Non-pigmented ciliary epithelial cell (primary cell): ENCODE measurements around the gene TBC1D1.

Experiments
- DNase-seq: peaks from one replicate; pipeline ENCODE4 v3.0.0-alpha.2; 2010; ENCODE audit warnings: low read depth

TBC1D1 gene

GRCh38 chr4:37928426-37929416 lies 37.8 kb downstream of the TBC1D1 start:
- no peak for DNase-seq

DNA sequence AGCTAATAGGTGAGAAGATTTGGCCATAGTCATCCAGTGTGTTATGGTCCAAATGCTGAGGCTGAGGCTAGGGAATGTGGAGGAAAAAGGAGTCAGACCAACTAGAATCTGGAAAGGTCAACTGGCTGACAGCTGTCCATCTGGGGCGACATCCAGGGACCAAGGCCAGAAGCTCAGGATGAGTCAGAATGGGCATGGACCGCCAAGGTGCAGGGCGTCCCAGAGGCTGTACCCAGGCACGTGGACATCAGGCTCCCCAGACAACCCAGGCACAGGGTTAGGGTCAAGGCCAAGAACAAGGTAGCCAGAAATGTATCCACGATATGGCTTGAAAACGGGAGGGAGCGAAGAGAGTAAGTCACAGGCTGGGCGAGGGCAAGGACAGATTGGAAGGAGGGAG lies 43.2 kb downstream of the TBC1D1 start:
- DNase-seq = no peak

DNA sequence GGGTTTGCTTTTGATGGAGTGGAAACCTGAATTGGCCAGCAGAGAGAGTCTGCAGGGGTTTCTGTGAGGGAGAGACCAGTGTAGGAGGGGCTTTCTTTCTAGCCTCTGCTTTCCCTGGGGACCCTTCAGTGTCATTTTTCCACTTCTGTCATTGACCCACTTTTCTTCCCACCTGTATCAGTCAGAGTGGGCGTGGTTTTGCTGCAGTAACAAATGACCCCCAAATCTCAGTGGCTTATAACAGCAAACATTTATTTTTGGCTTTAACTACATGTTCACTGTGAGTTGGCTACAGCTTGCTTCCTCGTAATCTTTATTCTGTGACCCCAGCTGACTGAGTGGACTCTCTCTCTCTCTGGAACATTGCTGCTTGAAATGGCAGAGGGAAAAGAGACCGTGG lies 43.7 kb downstream of the TBC1D1 start:
- DNase-seq = no peak

DNA sequence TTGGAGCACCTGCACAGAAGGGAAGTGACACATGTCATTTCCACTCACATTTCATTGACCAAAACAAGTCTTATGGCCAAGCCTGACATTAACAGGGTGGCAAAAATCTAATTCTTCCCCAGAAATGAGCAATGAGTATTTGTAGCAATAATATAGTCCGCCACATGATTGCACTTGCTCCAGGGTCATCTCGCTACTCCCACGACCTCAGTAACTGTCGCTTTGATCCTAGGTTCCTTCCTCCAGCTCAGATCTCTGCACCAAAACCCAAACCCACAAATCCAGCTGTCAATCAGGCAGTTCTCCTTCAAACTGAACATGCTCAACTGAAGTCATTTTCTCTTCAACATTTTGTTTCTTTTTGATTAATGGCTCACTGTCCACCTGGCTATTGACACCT lies 44.1 kb downstream of the TBC1D1 start:
- DNase-seq = no peak

DNA sequence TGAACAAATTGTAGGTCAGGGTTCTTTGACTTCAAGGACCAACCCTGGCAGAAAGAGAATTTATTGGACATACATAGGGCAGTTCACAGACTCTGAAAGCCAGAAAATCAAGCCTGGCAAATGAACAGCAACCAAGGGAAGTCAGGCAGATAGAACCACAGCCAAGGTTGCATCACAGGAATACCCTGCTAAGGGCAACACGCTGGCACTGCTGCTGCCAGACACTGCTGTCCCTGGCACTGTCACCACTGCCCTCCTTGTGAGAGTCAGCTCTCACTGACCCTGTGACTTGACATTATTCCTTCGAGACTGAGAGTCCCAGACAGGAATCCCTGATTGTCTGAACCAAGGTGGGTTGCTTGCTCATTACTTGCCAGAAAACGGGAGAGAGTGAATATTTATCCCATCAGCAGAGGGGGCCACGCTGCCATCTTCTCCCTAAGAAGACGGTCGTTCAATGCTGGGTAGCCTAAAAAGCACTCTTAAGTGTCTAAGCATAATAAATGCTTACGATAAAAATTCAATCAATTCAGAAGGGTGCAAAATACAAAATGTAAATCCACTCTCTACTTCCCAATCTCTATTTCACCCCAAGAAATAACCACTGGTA lies 46.1 kb downstream of the TBC1D1 start:
- DNase-seq = no peak

- DNase-seq = no peak
These were observed 47.3 kb downstream of the TBC1D1 start for GRCh38 chr4:37938208-37938607.

GRCh38 chr4:37946503-37947179 lies 55.8 kb downstream of the TBC1D1 start:
- no peak for DNase-seq

GRCh38 chr4:37948542-37948941 lies 57.7 kb downstream of the TBC1D1 start:
- no peak for DNase-seq

GRCh38 chr4:37949636-37950426 lies 58.9 kb downstream of the TBC1D1 start:
- no peak for DNase-seq

DNA sequence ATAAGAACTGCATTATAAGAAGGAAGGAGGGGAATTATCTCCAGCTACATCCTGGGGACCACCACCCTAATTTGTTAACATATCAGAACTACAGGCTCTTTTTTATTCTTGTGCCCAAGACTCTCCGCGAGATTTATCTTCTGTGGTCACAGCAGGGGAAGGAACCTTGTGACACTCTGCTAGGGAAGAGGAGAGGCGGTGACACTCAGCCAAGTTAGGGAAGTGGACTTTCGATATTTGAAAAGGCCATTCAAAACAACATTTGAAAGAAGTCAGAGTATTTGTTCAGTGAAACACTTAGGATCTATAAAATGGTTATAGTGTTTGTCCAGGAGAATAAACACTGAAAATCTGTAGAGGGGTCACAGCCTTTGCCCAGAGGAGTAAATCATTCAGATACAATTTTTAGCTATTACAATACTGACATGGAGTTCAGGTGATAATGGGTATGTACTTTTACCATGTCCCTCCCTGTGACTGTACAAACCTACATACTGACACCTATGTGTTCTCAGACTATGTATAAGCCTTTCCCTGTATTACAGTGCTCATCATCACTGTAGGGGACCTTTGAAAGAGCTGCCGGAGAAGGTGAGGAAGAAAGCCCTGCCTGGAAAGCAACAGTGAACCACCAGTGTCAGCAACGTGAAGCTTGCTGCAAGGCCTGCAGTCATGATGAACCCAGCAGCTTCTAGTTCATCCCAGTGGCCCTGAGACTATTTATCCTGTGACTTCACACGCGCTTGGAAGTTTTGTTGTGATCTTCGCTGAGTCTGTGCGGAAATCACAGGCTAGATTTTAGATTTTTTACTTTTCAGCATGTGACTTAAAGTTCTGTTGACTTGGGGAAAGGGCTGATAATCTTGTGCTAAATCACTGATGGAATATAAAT lies 60.8 kb downstream of the TBC1D1 start:
- DNase-seq = no peak

- no peak for DNase-seq
These were observed 62.3 kb downstream of the TBC1D1 start for GRCh38 chr4:37953156-37953555.

- no peak for DNase-seq
These were observed 62.9 kb downstream of the TBC1D1 start for GRCh38 chr4:37953620-37954293.

- DNase-seq = no peak
These were observed 66.1 kb downstream of the TBC1D1 start for GRCh38 chr4:37956941-37957340.

- no peak for DNase-seq
These were observed 68.0 kb downstream of the TBC1D1 start for GRCh38 chr4:37958932-37959331.

- no peak for DNase-seq
These were observed 69.2 kb downstream of the TBC1D1 start, which contains the start of gene PTTG2 for GRCh38 chr4:37960098-37960497. Gene PTTG2, plus strand, starts transcription at chr4:37960398. Its CDS starts 37 bp downstream, at chr4:37960435.

DNA sequence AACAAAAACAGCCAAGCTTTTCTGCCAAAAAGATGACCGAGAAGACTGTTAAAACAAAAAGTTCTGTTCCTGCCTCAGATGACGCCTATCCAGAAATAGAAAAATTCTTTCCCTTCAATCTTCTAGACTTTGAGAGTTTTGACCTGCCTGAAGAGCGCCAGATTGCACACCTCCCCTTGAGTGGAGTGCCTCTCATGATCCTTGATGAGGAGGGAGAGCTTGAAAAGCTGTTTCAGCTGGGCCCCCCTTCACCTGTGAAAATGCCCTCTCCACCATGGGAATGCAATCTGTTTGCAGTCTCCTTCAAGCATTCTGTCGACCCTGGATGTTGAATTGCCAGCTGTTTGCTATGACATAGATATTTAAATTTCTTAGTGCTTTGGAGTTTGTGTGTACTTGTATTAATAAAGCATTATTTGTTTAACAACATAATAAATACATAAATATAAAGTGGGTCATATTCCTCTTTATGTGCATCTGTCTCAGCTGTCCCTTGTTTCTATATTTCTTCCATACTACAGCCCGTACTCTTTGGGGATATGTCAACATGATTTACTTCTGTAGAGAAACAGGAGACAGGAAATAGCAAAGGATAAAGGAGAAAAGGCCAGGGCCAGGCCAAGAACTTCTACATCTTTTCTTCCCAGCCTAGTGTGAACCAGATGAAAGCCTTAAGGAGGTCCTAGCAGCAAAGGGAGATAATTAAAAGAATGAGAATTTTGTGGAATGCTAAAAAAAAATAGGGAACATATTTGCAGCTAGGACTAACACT lies 70.0 kb downstream of the TBC1D1 start:
- DNase-seq = no peak

GRCh38 chr4:37964734-37965457 lies 74.0 kb downstream of the TBC1D1 start:
- DNase-seq = no peak

GRCh38 chr4:37966044-37966443 lies 75.2 kb downstream of the TBC1D1 start:
- no peak for DNase-seq

DNA sequence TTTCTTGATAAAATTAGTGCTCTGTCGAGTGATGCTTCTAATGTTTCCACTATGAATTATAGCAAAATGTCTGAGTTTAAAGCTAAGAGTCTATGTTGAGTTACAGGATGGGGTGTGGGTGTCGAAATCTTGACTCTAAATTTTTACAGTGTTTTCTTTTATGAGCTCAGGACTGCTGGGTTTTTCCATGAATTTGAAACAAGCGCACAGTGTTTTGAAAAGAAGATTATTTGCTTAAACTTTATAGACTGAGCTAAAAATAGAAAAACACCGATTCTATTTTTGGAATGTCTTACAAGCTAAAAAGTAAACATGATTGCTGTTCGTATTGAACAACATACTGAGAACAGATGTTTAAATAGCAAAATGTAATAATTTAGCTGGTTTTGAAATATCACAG lies 76.9 kb downstream of the TBC1D1 start:
- no peak for DNase-seq
